MCF 10A (cell line): ENCODE results near the gene FANCD2. TPM values are rescaled to one million over a fixed set of nuclear protein-coding genes. Genes with fewer than 3 reads are reported as not detected.
"Not testable (repeated sequence)": the region's sequence is repeated elsewhere in the genome, so short reads cannot be mapped to it uniquely, and the experiment has no call there.

Experiments
- BruUV-seq: library from RNA; stranded (reverse); fragments of 400-500 nt; replicated peaks from 2 replicates; lab custom pipeline; 2021; lab: Mats Ljungman, UMichigan
- CTCF ChIA-PET: fragments of 300-600 bp; sonication (Branson Sonifier 250); formaldehyde crosslinking; extraction: SDS; loops from one replicate; lab custom pipeline; 2021; ENCODE audit warnings: antibody characterized with exemption, inconsistent platforms; lab: Yijun Ruan, JAX
- POLR2A ChIA-PET: fragments of 300-600, 350-650 bp; sonication (Branson Sonifier 250); formaldehyde crosslinking; extraction: SDS; loops from one replicate; lab custom pipeline; 2020; ENCODE audit warnings: antibody characterized with exemption, inconsistent platforms; lab: Yijun Ruan, JAX
- DNase-seq: peaks from one replicate; pipeline ENCODE4 v3.0.0-alpha.2; 2018; ENCODE audit not compliant: unreplicated experiment
- H3K27ac Mint-ChIP-seq: one replicate; pipeline ENCODE4 v1.8.0; 2022; ENCODE audit warnings: mild to moderate bottlenecking, low read depth, mixed read lengths; ENCODE audit not compliant: unreplicated experiment
- H3K27me3 Mint-ChIP-seq: one replicate; pipeline ENCODE4 v1.8.0; 2022; ENCODE audit warnings: mixed read lengths; ENCODE audit not compliant: insufficient read depth, unreplicated experiment
- H3K36me3 Mint-ChIP-seq: one replicate; pipeline ENCODE4 v1.8.0; 2022; ENCODE audit warnings: mild to moderate bottlenecking, moderate library complexity, mixed read lengths; ENCODE audit not compliant: insufficient read depth, unreplicated experiment
- H3K4me1 Mint-ChIP-seq: one replicate; pipeline ENCODE4 v1.8.0; 2022; ENCODE audit warnings: mixed read lengths; ENCODE audit not compliant: insufficient read depth, unreplicated experiment
- H3K4me3 Mint-ChIP-seq: one replicate; pipeline ENCODE4 v1.8.0; 2022; ENCODE audit warnings: mild to moderate bottlenecking, moderate library complexity, mixed read lengths; ENCODE audit not compliant: unreplicated experiment
- H3K9me3 Mint-ChIP-seq: one replicate; pipeline ENCODE4 v1.8.0; 2022; ENCODE audit warnings: mixed read lengths; ENCODE audit not compliant: unreplicated experiment
- CTCF ChIP-seq: fragments of 200-600 bp; IDR thresholded peaks from one replicate; pipeline ENCODE4 v1.8.0; 2022; ENCODE audit warnings: antibody characterized with exemption, mild to moderate bottlenecking; ENCODE audit not compliant: unreplicated experiment
- intact Hi-C: fragments of 100-400 bp; cut with micrococcal nuclease; formaldehyde crosslinking; loops from 2 replicates; pipeline ENCODE4 v1.14.1; 2022
- total RNA-seq: library from RNA; stranded (reverse); gene quantifications from 2 replicates; pipeline ENCODE4 v1.2.3, GENCODE V29; 2022

Gene FANCD2
- total RNA-seq, 1 experiment from 2014 or later, result 24.6 TPM

GRCh38 chr3:10116928-10117327 is 90.7 kb downstream of the FANCD2 start:
- H3K4me1 Mint-ChIP-seq, result peaks cover 7% of the 10 kb centered on the region
- no TSS peak for BruUV-seq
- peak overlapping the region; percentile 94 for H3K4me3 Mint-ChIP-seq
- intact Hi-C loops, result no loop called here
- no peak for TF ChIP-seq CTCF
- POLR2A ChIA-PET, result interaction anchor here (1.0 to 2.1 kb wide), 10 partner anchors 25 to 191 kb away, joined by 3 to 10 read pairs (median 3); partner anchors contain the start of genes TATDN2 and VHL
- H3K27me3 Mint-ChIP-seq, result no peaks in the 10 kb centered on the region
- peaks cover 28% of the 10 kb centered on the region for H3K36me3 Mint-ChIP-seq
- DNase-seq, result no peak
- H3K9me3 Mint-ChIP-seq, result no peaks in the 10 kb centered on the region
- no peak overlapping the region for H3K27ac Mint-ChIP-seq
- CTCF ChIA-PET, result interaction anchor here (0.7 to 0.8 kb wide), 2 partner anchors 34 to 170 kb away, joined by 3 to 4 read pairs; no protein-coding TSS in a partner anchor

GRCh38 chr3:10119376-10119775 is 93.1 kb downstream of the FANCD2 start:
- no peak for TF ChIP-seq CTCF
- H3K4me1 Mint-ChIP-seq, result peaks cover 14% of the 10 kb centered on the region
- DNase-seq, result no peak
- no TSS peak for BruUV-seq
- ChIA-PET POLR2A (no interaction called here), CTCF (interaction anchor here (0.6 kb wide), 1 partner anchor 1250 kb away, joined by 7 read pairs; no protein-coding TSS in a partner anchor)
- H3K36me3 Mint-ChIP-seq, result peaks cover 38% of the 10 kb centered on the region
- no peaks in the 10 kb centered on the region for H3K9me3 Mint-ChIP-seq
- H3K27ac Mint-ChIP-seq, result no peak overlapping the region
- H3K4me3 Mint-ChIP-seq, result no peak overlapping the region
- intact Hi-C loops, result no loop called here
- H3K27me3 Mint-ChIP-seq, result no peaks in the 10 kb centered on the region

GRCh38 chr3:10121064-10121463 is 94.8 kb downstream of the FANCD2 start:
- H3K36me3 Mint-ChIP-seq, result peaks cover 53% of the 10 kb centered on the region
- DNase-seq, result no peak
- intact Hi-C loops, result no loop called here
- no peaks in the 10 kb centered on the region for H3K27me3 Mint-ChIP-seq
- no TSS peak for BruUV-seq
- H3K9me3 Mint-ChIP-seq, result no peaks in the 10 kb centered on the region
- peaks cover 20% of the 10 kb centered on the region for H3K4me1 Mint-ChIP-seq
- ChIA-PET POLR2A (no interaction called here), CTCF (interaction anchor here (0.7 kb wide), 1 partner anchor 147 kb away, joined by 3 read pairs; no protein-coding TSS in a partner anchor)
- no peak overlapping the region for H3K4me3 Mint-ChIP-seq
- TF ChIP-seq CTCF, result no peak
- H3K27ac Mint-ChIP-seq, result no peak overlapping the region

- ChIA-PET CTCF (interaction anchor here (0.5 to 0.7 kb wide), 2 partner anchors 88 to 229 kb away, joined by 3 to 4 read pairs; no protein-coding TSS in a partner anchor), POLR2A (no interaction called here)
- H3K36me3 Mint-ChIP-seq, result peaks cover 69% of the 10 kb centered on the region
- H3K4me1 Mint-ChIP-seq, result peaks cover 13% of the 10 kb centered on the region
- no TSS peak for BruUV-seq
- intact Hi-C loops, result no loop called here
- H3K9me3 Mint-ChIP-seq, result no peaks in the 10 kb centered on the region
- H3K27me3 Mint-ChIP-seq, result no peaks in the 10 kb centered on the region
- H3K4me3 Mint-ChIP-seq, result no peak overlapping the region
- no peak overlapping the region for H3K27ac Mint-ChIP-seq
- TF ChIP-seq CTCF, result no peak
- no peak for DNase-seq
These were observed 96.5 kb downstream of the FANCD2 start for GRCh38 chr3:10122724-10123123.

GRCh38 chr3:10135872-10136271 is 109.6 kb downstream of the FANCD2 start:
- H3K9me3 Mint-ChIP-seq, H3K4me1 Mint-ChIP-seq, H3K4me3 Mint-ChIP-seq, BruUV-seq, DNase-seq, H3K27me3 Mint-ChIP-seq, POLR2A ChIA-PET, H3K36me3 Mint-ChIP-seq, H3K27ac Mint-ChIP-seq, intact Hi-C loops: not testable (repeated sequence)
- CTCF ChIA-PET, result interaction anchor here (0.7 kb wide), 1 partner anchor 11 kb away, joined by 3 read pairs; no protein-coding TSS in a partner anchor
